Keratinocyte (primary cell): Measurements from ENCODE around the gene MDH1B. TPM values are rescaled to one million over a fixed set of nuclear protein-coding genes. Genes with fewer than 3 reads are reported as not detected.

ENCODE experiments used
- DNase-seq: peaks from one replicate; pipeline ENCODE4 v3.0.0-alpha.2; 2011; ENCODE audit warnings: low read depth, missing footprints, low spot score
- FAIRE-seq: peaks from 2 replicates; lab custom pipeline; 2011; peaks lifted over from hg19 to GRCh38; lab: Jason Lieb, UNC
- H2AFZ ChIP-seq: 2 replicates; pipeline ENCODE4 v1.6.0; 2012; ENCODE audit warnings: low read length, control low read depth, inconsistent platforms; ENCODE audit not compliant: control insufficient read depth
- H3K27ac ChIP-seq: 2 replicates; pipeline ENCODE4 v1.5.1; 2011; ENCODE audit warnings: low read length; ENCODE audit not compliant: control insufficient read depth, insufficient read depth
- H3K27me3 ChIP-seq: 3 replicates; pipeline ENCODE4 v1.6.0; 2011; ENCODE audit warnings: low read length; ENCODE audit not compliant: control insufficient read depth, insufficient read depth; ENCODE audit errors: extremely low read depth
- H3K36me3 ChIP-seq, 2 experiments: 2 replicates in 1 of 2; 3 replicates in 1 of 2; pipeline ENCODE4 v1.5.1; 2011; ENCODE audit warnings: low read length in 2 of 2, mild to moderate bottlenecking in 1 of 2; ENCODE audit not compliant: control insufficient read depth in 2 of 2, insufficient read depth in 2 of 2; ENCODE audit errors: extremely low read depth in 1 of 2
- H3K4me1 ChIP-seq: 3 replicates; pipeline ENCODE4 v1.5.1; 2011; ENCODE audit warnings: low read length; ENCODE audit not compliant: control insufficient read depth, insufficient read depth; ENCODE audit errors: extremely low read depth
- H3K4me2 ChIP-seq: 3 replicates; pipeline ENCODE4 v1.6.0; 2011; ENCODE audit warnings: low read depth, low read length; ENCODE audit not compliant: control insufficient read depth, insufficient read depth; ENCODE audit errors: extremely low read depth
- H3K4me3 ChIP-seq, 3 experiments: fragments of 200-600 bp in 1 of 3; sonication (generic) in 1 of 3; 2 replicates in 2 of 3; 3 replicates in 1 of 3; pipeline ENCODE4 v1.5.1; 2011 to 2016; ENCODE audit warnings: low read length in 3 of 3, mild to moderate bottlenecking in 3 of 3, control low read depth in 2 of 3, inconsistent platforms in 1 of 3, low read depth in 1 of 3, mixed read lengths in 1 of 3, mixed run types in 1 of 3, moderate library complexity in 1 of 3; ENCODE audit not compliant: control insufficient read depth in 2 of 3, insufficient read depth in 2 of 3; ENCODE audit errors: extremely low read depth in 1 of 3
- H3K79me2 ChIP-seq: 2 replicates; pipeline ENCODE4 v1.6.0; 2012; ENCODE audit warnings: low read length; ENCODE audit not compliant: control insufficient read depth, insufficient read depth
- H3K9ac ChIP-seq: 3 replicates; pipeline ENCODE4 v1.6.0; 2011; ENCODE audit warnings: low read length; ENCODE audit not compliant: control insufficient read depth, insufficient read depth; ENCODE audit errors: extremely low read depth
- H3K9me1 ChIP-seq: 3 replicates; pipeline ENCODE4 v1.6.0; 2011; ENCODE audit warnings: low read length; ENCODE audit not compliant: control insufficient read depth, insufficient read depth; ENCODE audit errors: extremely low read depth
- H3K9me3 ChIP-seq: 2 replicates; pipeline ENCODE4 v1.5.1; 2012; ENCODE audit warnings: low read depth, low read length; ENCODE audit not compliant: control insufficient read depth
- H4K20me1 ChIP-seq: 3 replicates; pipeline ENCODE4 v1.6.0; 2011; ENCODE audit warnings: low read length; ENCODE audit not compliant: control insufficient read depth, insufficient read depth; ENCODE audit errors: extremely low read depth
- EZH2 ChIP-seq: IDR thresholded peaks from one replicate; pipeline ENCODE4 v1.6.1; 2012; ENCODE audit warnings: inconsistent platforms, mild to moderate bottlenecking, low read length, moderate library complexity
- dilution Hi-C: fragments of 300-500 bp; cut with MboI; formaldehyde crosslinking; loops from one replicate; pipeline ENCODE4 v1.7.0; 2020; ENCODE audit warnings: low sequenced_read_pairs; ENCODE audit not compliant: extremely low pct_ligation_motif_present
- polyA plus RNA-seq, 5 experiments: library from polyadenylated mRNA; depleted of rRNA in 3 of 5; stranded (reverse) in 3 of 5; stranded (forward) in 1 of 5; unstranded in 1 of 5; fragments of >200 nt; gene quantifications; 1 replicate in 1 of 5; 2 replicates in 3 of 5; 3 replicates in 1 of 5; pipeline versions ENCODE4 v1.2.1 to v1.2.3, GENCODE V29; 2011 to 2012; ENCODE audit warnings: missing spikeins in 2 of 5, low read depth in 1 of 5, low replicate concordance in 1 of 5
- TF ChIP-seq, protein P1 (sequence below), 3 experiments: IDR thresholded peaks in 1 of 3; conservative IDR thresholded peaks in 1 of 3; optimal IDR thresholded peaks in 1 of 3; 2 replicates in 2 of 3; 3 replicates in 1 of 3; pipeline versions ENCODE3 to v1.5.1; 2011; ENCODE audit warnings: low read length in 3 of 3, mild to moderate bottlenecking in 3 of 3, moderate library complexity in 2 of 3, control low read depth in 1 of 3, inconsistent platforms in 1 of 3; ENCODE audit not compliant: insufficient read depth in 2 of 3; ENCODE audit errors: extremely low read depth in 1 of 3

MDH1B gene
- polyA plus RNA-seq, 1 donor (not counting 4 experiments of a cell fraction or from before 2014, with no cell fraction given): 1.0 TPM

DNA sequence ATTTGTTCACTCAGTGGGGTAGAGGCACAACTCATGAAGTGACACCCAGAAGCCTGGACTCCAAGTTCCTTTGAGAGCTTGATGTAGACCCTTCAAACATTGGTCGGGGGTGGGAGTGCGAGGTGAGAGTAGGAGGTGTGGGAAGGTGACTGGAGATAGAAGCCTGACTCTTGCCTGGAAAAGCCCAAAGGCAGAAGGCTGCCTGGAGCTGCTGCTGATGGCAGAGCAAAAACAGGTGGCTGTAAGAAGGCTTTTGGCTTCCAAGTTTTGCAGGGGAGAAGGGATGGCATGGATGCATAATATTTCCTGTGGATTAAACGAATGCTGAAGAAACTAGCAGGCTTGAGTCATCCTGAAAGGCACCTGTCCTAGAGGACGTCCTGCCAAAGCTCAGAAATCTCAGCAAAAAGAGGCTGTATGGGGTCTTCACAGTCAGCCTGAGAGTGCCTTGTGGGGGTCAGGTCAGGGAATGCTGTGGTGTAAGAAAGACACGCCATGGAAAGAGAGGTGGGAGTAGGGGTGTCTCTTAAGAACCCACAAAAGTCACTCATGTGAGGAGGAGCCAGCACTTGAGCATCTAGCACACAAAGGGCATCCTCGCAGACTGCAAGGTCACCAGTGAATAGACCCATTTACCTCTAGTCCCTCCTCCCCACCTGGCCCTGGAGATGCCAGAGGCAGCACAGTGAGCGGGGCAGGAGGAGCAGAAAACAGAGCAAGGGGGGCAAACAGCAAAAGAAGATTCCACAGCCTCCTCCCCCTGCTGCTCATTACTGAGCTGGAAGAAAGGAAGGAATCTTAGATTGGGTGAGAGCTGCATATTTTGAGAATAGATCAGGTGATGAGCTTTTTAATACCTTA is 37.8 kb upstream of the MDH1B start:
- Histone ChIP-seq H3K9me3 (no peaks in the 10 kb centered on the region), H3K4me3 (no peak overlapping the region), H3K9ac (no peak overlapping the region), H3K79me2 (no peaks in the 10 kb centered on the region), H3K36me3 (peaks cover 2% of the 10 kb centered on the region in 2 experiments), H3K27ac (no peak overlapping the region), H4K20me1 (no peaks in the 10 kb centered on the region), H2AFZ (no peak overlapping the region), H3K4me1 (no peaks in the 10 kb centered on the region), H3K27me3 (no peaks in the 10 kb centered on the region), H3K9me1 (no peaks in the 10 kb centered on the region), H3K4me2 (no peak overlapping the region)
- DNase-seq: no peak
- dilution Hi-C loops: no loop called here
- FAIRE-seq: no peak
- TF ChIP-seq EZH2: no peak
- TF ChIP-seq, protein P1, sequence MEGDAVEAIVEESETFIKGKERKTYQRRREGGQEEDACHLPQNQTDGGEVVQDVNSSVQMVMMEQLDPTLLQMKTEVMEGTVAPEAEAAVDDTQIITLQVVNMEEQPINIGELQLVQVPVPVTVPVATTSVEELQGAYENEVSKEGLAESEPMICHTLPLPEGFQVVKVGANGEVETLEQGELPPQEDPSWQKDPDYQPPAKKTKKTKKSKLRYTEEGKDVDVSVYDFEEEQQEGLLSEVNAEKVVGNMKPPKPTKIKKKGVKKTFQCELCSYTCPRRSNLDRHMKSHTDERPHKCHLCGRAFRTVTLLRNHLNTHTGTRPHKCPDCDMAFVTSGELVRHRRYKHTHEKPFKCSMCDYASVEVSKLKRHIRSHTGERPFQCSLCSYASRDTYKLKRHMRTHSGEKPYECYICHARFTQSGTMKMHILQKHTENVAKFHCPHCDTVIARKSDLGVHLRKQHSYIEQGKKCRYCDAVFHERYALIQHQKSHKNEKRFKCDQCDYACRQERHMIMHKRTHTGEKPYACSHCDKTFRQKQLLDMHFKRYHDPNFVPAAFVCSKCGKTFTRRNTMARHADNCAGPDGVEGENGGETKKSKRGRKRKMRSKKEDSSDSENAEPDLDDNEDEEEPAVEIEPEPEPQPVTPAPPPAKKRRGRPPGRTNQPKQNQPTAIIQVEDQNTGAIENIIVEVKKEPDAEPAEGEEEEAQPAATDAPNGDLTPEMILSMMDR (optimal IDR thresholded peaks at IDR 0.05 in 1 of 3, IDR thresholded peaks at IDR 0.05 in 1 of 3, conservative IDR thresholded peaks at IDR 0.05 in 1 of 3; ENCODE audit: extremely low read depth in 1 of 3, insufficient read depth in 2 of 3, low read length in 3 of 3): no peak

DNA sequence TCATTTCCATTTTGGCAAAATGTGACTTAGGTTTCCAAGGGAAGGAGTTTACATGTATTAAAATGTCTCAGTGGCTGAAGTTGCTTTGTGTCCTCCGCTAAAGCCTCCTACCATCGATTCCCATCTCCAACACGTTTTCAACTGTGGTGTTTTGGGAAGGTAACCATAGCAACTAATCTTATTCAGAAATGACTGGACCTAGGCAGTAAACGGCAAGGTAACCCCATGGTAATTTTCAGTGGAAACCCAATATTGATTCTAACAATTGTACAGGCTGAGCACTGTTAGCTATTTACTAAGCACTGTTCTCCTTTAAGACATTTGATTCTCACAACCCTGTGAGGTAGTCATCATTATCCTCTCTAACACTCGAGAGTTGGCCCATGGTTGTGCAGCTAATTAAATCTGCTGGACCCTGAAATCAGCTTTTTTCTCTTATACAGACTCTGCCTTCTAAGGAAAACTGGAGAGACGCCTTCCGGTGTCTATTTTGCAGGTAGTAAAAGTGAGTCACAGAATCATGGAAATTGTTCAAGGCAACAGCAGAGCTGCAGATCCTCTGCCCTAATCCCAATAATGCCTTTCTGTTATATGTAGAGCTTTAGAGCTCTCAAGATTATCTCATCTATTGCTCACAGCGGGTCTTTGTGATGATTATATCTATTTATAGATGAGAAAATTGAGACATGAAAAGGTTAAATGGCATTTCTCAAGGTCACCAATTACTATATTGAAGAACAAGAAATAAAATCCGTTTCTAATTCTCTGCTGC is 36.5 kb upstream of the MDH1B start:
- FAIRE-seq: no peak
- dilution Hi-C loops: no loop called here

More for the DNA sequence above, 36.5 kb upstream of the MDH1B start:
- H4K20me1 ChIP-seq: no peaks in the 10 kb centered on the region
- no peak overlapping the region for H3K4me2 ChIP-seq
- TF ChIP-seq, protein P1 (optimal IDR thresholded peaks at IDR 0.05 in 1 of 3, IDR thresholded peaks at IDR 0.05 in 1 of 3, conservative IDR thresholded peaks at IDR 0.05 in 1 of 3; ENCODE audit: extremely low read depth in 1 of 3, insufficient read depth in 2 of 3, low read length in 3 of 3): no peak
- TF ChIP-seq EZH2: no peak
- no peak overlapping the region for H3K9ac ChIP-seq
- no peaks in the 10 kb centered on the region for H3K79me2 ChIP-seq
- no peaks in the 10 kb centered on the region for H3K9me3 ChIP-seq
- no peak overlapping the region for H2AFZ ChIP-seq
- H3K4me1 ChIP-seq: no peaks in the 10 kb centered on the region
- H3K4me3 ChIP-seq: no peak overlapping the region
- no peaks in the 10 kb centered on the region for H3K9me1 ChIP-seq
- no peak overlapping the region for H3K27ac ChIP-seq
- no peak for DNase-seq
- H3K27me3 ChIP-seq: no peaks in the 10 kb centered on the region
- H3K36me3 ChIP-seq: peaks cover 2% of the 10 kb centered on the region in 2 experiments
